WERI-Rb-1 (cell line): Measurements from ENCODE around the gene OST4.

Source experiments
- DNase-seq: peaks from one replicate; pipeline ENCODE4 v3.0.0-alpha.2; 2020
- H3K27ac ChIP-seq: fragments of 250-450 bp; sonication (Bioruptor Pico); 2 replicates; pipeline ENCODE4 v1.5.1; 2020; ENCODE audit warnings: mild to moderate bottlenecking, moderate library complexity
- H3K27me3 ChIP-seq: fragments of 250-450 bp; sonication (Bioruptor Pico); 2 replicates; pipeline ENCODE4 v1.5.1; 2021; ENCODE audit warnings: mild to moderate bottlenecking, low read depth, moderate library complexity; ENCODE audit not compliant: insufficient read depth, severe bottlenecking
- H3K36me3 ChIP-seq: fragments of 250-450 bp; sonication (Bioruptor Pico); 2 replicates; pipeline ENCODE4 v1.5.1; 2020; ENCODE audit warnings: mild to moderate bottlenecking, moderate library complexity
- H3K4me3 ChIP-seq: 2 replicates; pipeline ENCODE4 v1.5.1; 2011; ENCODE audit warnings: low read depth, mild to moderate bottlenecking, control low read depth, low read length
- H3K9me3 ChIP-seq: fragments of 250-450 bp; sonication (Bioruptor Pico); 2 replicates; pipeline ENCODE4 v1.5.1; 2021; ENCODE audit warnings: mild to moderate bottlenecking, moderate library complexity; ENCODE audit not compliant: severe bottlenecking
- TF ChIP-seq, protein P1 (sequence below): IDR thresholded peaks from 2 replicates; pipeline ENCODE4 v1.5.1; 2011; ENCODE audit warnings: low read depth, mild to moderate bottlenecking, control low read depth, inconsistent platforms, low read length

OST4 gene

DNA sequence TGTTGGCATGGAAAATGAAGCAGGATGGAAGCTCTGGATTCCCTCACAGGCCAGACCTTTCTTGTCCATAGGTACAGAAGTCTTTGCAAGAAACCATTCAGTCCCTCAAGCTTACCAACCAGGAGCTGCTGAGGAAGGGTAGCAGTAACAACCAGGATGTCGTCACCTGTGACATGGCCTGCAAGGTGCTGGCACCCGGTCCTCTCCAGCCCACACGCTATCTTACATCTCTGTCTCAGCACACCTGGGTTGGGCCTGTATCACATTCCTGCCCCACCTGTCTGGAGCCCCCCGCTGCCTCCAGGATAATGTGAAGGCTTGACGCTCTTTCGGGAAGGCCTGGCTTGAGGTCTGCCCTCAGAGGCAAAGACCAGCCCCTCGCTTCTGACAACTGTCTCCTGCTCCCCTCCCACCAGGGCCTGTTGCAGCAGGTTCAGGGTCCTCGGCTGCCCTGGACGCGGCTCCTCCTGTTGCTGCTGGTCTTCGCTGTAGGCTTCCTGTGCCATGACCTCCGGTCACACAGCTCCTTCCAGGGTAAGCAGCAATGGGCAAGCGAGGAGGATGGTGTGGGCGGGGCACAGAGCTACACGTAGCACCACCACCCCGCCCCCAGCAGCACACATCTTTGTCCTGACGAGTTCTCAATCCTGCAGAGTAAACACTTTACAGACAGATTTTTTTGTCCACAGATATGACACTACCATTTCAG lies 32.7 kb downstream of the OST4 start:
- TF ChIP-seq, protein P1, sequence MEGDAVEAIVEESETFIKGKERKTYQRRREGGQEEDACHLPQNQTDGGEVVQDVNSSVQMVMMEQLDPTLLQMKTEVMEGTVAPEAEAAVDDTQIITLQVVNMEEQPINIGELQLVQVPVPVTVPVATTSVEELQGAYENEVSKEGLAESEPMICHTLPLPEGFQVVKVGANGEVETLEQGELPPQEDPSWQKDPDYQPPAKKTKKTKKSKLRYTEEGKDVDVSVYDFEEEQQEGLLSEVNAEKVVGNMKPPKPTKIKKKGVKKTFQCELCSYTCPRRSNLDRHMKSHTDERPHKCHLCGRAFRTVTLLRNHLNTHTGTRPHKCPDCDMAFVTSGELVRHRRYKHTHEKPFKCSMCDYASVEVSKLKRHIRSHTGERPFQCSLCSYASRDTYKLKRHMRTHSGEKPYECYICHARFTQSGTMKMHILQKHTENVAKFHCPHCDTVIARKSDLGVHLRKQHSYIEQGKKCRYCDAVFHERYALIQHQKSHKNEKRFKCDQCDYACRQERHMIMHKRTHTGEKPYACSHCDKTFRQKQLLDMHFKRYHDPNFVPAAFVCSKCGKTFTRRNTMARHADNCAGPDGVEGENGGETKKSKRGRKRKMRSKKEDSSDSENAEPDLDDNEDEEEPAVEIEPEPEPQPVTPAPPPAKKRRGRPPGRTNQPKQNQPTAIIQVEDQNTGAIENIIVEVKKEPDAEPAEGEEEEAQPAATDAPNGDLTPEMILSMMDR = no peak
- Histone ChIP-seq H3K27ac (no peak overlapping the region), H3K9me3 (no peaks in the 10 kb centered on the region), H3K4me3 (no peak overlapping the region), H3K27me3 (no peaks in the 10 kb centered on the region), H3K36me3 (peaks cover 77% of the 10 kb centered on the region)
- DNase-seq = no peak

DNA sequence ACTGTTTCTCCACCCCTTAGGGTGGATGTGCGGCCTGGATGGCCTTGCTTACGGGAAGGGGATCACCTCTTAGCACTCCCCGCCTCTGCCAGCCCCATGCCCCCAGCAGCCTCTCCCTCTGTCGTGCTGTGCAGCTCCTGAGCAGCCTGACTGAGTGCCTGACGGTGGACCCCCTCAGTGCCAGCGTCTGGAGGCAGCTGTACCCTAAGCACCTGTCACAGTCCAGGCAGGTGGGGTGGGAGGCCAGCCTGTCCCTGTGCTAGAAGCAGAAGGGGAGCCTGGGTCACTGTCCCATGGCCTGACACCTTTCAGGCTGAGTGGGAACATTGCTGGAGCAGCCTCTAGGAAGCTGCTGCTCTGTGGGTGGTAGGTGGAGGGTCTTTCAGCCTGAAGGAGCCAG lies 33.4 kb downstream of the OST4 start:
- no peaks in the 10 kb centered on the region for H3K9me3 ChIP-seq
- H3K36me3 ChIP-seq = peaks cover 77% of the 10 kb centered on the region
- DNase-seq = no peak
- TF ChIP-seq, protein P1 = no peak
- no peaks in the 10 kb centered on the region for H3K27me3 ChIP-seq
- no peak overlapping the region for H3K4me3 ChIP-seq
- H3K27ac ChIP-seq = no peak overlapping the region

DNA sequence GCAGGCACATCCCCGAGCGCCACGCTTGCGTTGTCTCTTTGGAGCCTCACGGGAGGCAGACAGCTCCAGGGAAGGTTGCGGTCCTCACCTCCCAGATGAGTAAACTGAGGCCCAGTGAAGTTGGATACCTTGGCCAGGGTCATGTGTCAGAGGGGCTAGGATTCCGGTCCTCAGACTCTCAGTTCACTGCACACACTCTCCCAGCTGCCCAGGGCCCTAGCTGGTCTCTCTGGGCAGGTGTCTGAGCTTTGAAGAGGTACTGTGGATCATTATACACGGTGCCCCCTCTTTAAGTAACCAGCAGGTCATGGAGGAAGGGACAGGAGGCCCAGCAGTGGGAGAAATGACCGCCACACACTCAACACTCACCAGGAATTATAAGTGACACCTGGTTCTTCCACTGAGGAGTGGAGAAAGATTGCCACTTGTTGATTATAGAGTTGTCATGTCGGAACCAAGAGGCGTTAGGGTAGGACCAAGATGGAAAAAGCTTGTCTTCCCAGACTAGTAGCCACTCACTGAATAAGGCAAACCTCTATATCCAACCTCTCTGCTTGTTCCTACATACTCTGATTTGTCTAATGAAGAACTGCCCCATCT lies 38.1 kb downstream of the OST4 start:
- H3K9me3 ChIP-seq = no peaks in the 10 kb centered on the region
- H3K4me3 ChIP-seq = peak overlapping the region; percentile 60
- H3K27me3 ChIP-seq = no peaks in the 10 kb centered on the region
- DNase-seq = no peak
- peaks cover 64% of the 10 kb centered on the region for H3K36me3 ChIP-seq
- peak overlapping the region; percentile 75 for H3K27ac ChIP-seq
- TF ChIP-seq, protein P1 = no peak

DNA sequence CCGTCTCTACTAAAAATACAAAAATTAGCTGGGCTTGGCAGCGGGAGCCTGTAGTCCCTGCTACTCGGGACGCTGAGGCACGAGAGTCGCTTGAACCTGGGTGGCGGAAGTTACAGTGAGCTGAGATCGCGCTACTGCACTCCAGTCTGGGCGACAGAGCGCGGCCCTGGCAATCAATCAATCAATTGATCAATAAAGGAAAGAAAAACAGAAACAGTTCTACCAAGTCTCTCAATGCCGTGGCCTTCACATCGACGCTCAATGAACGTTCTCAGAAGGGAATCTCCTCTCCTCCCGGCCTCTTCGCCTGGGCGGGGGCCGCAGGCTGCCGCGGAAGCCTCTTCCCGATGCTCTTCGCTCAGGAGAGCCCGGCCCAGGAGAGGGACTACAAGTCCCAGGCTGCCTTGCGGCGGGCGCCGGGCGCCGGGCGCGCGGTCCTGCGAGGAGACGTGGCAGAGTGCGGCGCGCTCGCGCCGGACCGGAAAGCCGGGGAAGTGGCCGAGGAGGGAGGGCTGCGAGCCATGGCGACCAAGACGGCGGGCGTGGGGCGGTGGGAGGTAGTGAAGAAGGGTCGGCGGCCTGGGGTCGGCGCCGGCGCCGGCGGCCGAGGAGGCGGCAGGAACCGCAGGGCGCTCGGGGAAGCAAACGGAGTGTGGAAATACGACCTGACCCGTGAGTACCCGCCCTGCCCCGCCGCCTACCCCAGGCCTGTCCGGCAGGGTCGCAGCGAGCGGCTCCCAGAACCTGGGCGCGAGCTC lies 38.8 kb downstream of the OST4 start, which contains the start of gene TMEM214:
Gene TMEM214 (plus strand): TSS at position 471 of the 758 bp plus-strand sequence. CDS start 51 bp downstream, at position 522.
- peak; percentile 95 for DNase-seq
- no peaks in the 10 kb centered on the region for H3K9me3 ChIP-seq
- peaks cover 59% of the 10 kb centered on the region for H3K36me3 ChIP-seq
- H3K4me3 ChIP-seq = peak within 1 kb of the TSS; percentile 60
- H3K27me3 ChIP-seq = no peaks in the 10 kb centered on the region
- TF ChIP-seq, protein P1 = 0 out of 2 replicates have a peak, but pooled peaks have one; percentile 17
- peak within 1 kb of the TSS; percentile 75 for H3K27ac ChIP-seq

DNA sequence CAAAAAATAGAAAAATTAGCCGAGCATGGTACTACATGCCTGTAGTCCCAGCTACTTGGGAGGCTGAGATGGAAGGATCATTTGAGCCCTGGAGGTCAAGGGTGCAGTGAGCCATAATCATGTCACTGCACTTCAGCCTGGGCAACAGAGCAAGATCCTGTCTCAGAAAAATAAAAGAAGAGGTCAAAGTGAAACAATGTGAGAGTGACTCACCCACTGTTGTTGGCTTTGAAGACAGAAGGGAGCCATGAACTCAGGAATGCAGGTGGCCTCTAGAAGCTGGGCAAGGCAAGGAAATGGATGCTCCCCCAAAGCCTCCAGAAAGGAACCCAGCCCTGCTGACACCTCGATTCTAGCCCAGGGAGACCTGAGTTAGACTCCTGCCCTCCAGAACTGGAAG lies 42.4 kb downstream of the OST4 start:
- Histone ChIP-seq H3K4me3 (no peak overlapping the region), H3K36me3 (peaks cover 56% of the 10 kb centered on the region), H3K27me3 (no peaks in the 10 kb centered on the region), H3K9me3 (no peaks in the 10 kb centered on the region), H3K27ac (no peak overlapping the region)
- TF ChIP-seq, protein P1 = no peak
- DNase-seq = no peak
